Aorta (tissue), 5 donors: ENCODE data around the gene DHRS7C. TPM values are rescaled to one million over a fixed set of nuclear protein-coding genes. Genes with fewer than 3 reads are reported as not detected.

ENCODE experiments used
- ATAC-seq: fragments of 200-7000 bp; cut with Tn5 transposase; one replicate; pipeline ENCODE4 v1.9.1; 2022; ENCODE audit warnings: moderate library complexity; ENCODE audit not compliant: low FRiP score
- DNase-seq, 2 donors: peaks; one replicate each; pipeline ENCODE4 v3.0.0-alpha.2; 2020
- H3K27ac ChIP-seq, 2 donors: one replicate each; pipeline ENCODE4 v1.5.1; 2013; ENCODE audit warnings: low read length in 2 of 2, mild to moderate bottlenecking in 2 of 2, moderate library complexity in 2 of 2, control low read depth in 1 of 2, inconsistent platforms in 1 of 2, low read depth in 1 of 2
- H3K27me3 ChIP-seq, 2 donors: one replicate each; pipeline ENCODE4 v1.6.1; 2013; ENCODE audit warnings: control low read depth in 1 of 2, low read length in 1 of 2, mild to moderate bottlenecking in 1 of 2, moderate library complexity in 1 of 2; ENCODE audit not compliant: insufficient read depth in 2 of 2, control insufficient read depth in 1 of 2
- H3K36me3 ChIP-seq, 2 donors: one replicate each; pipeline ENCODE4 v1.6.1; 2013; ENCODE audit warnings: control low read depth in 1 of 2, low read length in 1 of 2, mild to moderate bottlenecking in 1 of 2; ENCODE audit not compliant: insufficient read depth in 2 of 2, control insufficient read depth in 1 of 2
- H3K4me1 ChIP-seq, 2 donors: one replicate each; pipeline ENCODE4 v1.6.1; 2013; ENCODE audit warnings: low read length in 2 of 2, control low read depth in 1 of 2, mild to moderate bottlenecking in 1 of 2, moderate library complexity in 1 of 2; ENCODE audit not compliant: insufficient read depth in 2 of 2, control insufficient read depth in 1 of 2
- H3K4me3 ChIP-seq, 2 donors: one replicate each; pipeline ENCODE4 v1.5.1; 2013; ENCODE audit warnings: low read length in 2 of 2, control low read depth in 1 of 2, mild to moderate bottlenecking in 1 of 2
- H3K9me3 ChIP-seq: one replicate; pipeline ENCODE4 v1.6.1; 2013; ENCODE audit warnings: mild to moderate bottlenecking, low read length; ENCODE audit not compliant: control insufficient read depth
- WGBS, 2 donors: extraction: QIAGEN DNeasy Blood & Tissue Kit; methylation state at CpG; one replicate each; pipeline ENCODE4 v1.1.7; 2013; 5-methylcytosine and 5-hydroxymethylcytosine counted together
- intact Hi-C, 2 donors: fragments of 100-400 bp; cut with DNase I; formaldehyde crosslinking; loops; one replicate each; pipeline versions ENCODE4 v1.14.2 to v1.15.0; 2022
- polyA plus RNA-seq, 2 donors: library from polyadenylated mRNA; stranded (reverse); fragments of 200-250 nt; gene quantifications; one replicate each; pipeline ENCODE4 v1.2.3, GENCODE V29; 2013
- total RNA-seq, 2 donors: library from RNA; stranded (reverse); fragmentation: NEBNext Ultra II Directional; extraction: Animal tissue kit (Norgen Biotek cat#: 25700); gene quantifications; one replicate each; pipeline ENCODE4 v1.2.1, GENCODE V29; 2021
- donor health status: healthy with polysubstance abuse.
- donor health status: Bipolar disorder and iron deficiency.
- donor health status: DM: no; HTN: no; CAD: no.
- donor health status: DM: no; HTN: no; CAD: no.
- donor health status: DM: yes; HTN: yes; CAD: no.

The DHRS7C gene
- total and polyA plus RNA-seq, 4 donors: not detected

- no peak overlapping the region for H3K4me3 ChIP-seq
- H3K27ac ChIP-seq: no peak overlapping the region
- peaks cover 0 to 2% of the 10 kb centered on the region in 2 donors for H3K27me3 ChIP-seq
- H3K4me1 ChIP-seq: no peaks in the 10 kb centered on the region
- WGBS, 2 donors: 68% methylated on average over 9 of the region's 9 CpGs
- DNase-seq (no peak), ATAC-seq (no peak)
- no peaks in the 10 kb centered on the region for H3K36me3 ChIP-seq
- H3K9me3 ChIP-seq: peaks cover 3% of the 10 kb centered on the region
- intact Hi-C loops: no loop called here
These were observed 21.8 kb upstream of the DHRS7C start for GRCh38 chr17:9813166-9813565.

- no peak overlapping the region for H3K27ac ChIP-seq
- intact Hi-C loops: no loop called here
- 79 to 80% methylated on average over 11 of the region's 11 CpGs for WGBS, 2 donors
- ATAC-seq: no peak
- H3K27me3 ChIP-seq: peaks cover 0 to 2% of the 10 kb centered on the region in 2 donors
- no peaks in the 10 kb centered on the region for H3K36me3 ChIP-seq
- H3K9me3 ChIP-seq: peaks cover 3% of the 10 kb centered on the region
- no peak overlapping the region for H3K4me3 ChIP-seq
- no peaks in the 10 kb centered on the region for H3K4me1 ChIP-seq
- DNase-seq: no peak
These were observed 20.1 kb upstream of the DHRS7C start for GRCh38 chr17:9811537-9811936.

GRCh38 chr17:9811086-9811485, 19.7 kb upstream of the DHRS7C start:
- peaks cover 0 to 2% of the 10 kb centered on the region in 2 donors for H3K27me3 ChIP-seq
- H3K36me3 ChIP-seq: no peaks in the 10 kb centered on the region
- H3K9me3 ChIP-seq: peaks cover 3% of the 10 kb centered on the region
- 89% methylated on average over 5 of the region's 5 CpGs for WGBS, 2 donors
- DNase-seq (no peak), ATAC-seq (no peak)
- intact Hi-C loops: no loop called here
- H3K27ac ChIP-seq: no peak overlapping the region
- H3K4me3 ChIP-seq: no peak overlapping the region
- H3K4me1 ChIP-seq: no peaks in the 10 kb centered on the region

GRCh38 chr17:9810100-9810949, 18.9 kb upstream of the DHRS7C start:
- WGBS, 2 donors: 61 to 68% methylated on average over 4 of the region's 4 CpGs
- ATAC-seq: no peak

GRCh38 chr17:9809409-9809808, 18.0 kb upstream of the DHRS7C start:
- no peak for DNase-seq
- Histone ChIP-seq H3K4me3 (no peak overlapping the region), H3K27me3 (peaks cover 0 to 2% of the 10 kb centered on the region in 2 donors), H3K9me3 (peaks cover 3% of the 10 kb centered on the region), H3K36me3 (no peaks in the 10 kb centered on the region), H3K4me1 (no peaks in the 10 kb centered on the region), H3K27ac (no peak overlapping the region)
- 88 to 90% methylated on average over 8 of the region's 8 CpGs for WGBS, 2 donors
- intact Hi-C loops: no loop called here
- no peak for ATAC-seq

More at GRCh38 chr17:9810100-9810949, 18.9 kb upstream of the DHRS7C start:
- peaks cover 0 to 2% of the 10 kb centered on the region in 2 donors for H3K27me3 ChIP-seq
- H3K27ac ChIP-seq: no peak overlapping the region
- H3K36me3 ChIP-seq: no peaks in the 10 kb centered on the region
- H3K4me3 ChIP-seq: no peak overlapping the region
- H3K9me3 ChIP-seq: peaks cover 3% of the 10 kb centered on the region
- no peak for DNase-seq
- H3K4me1 ChIP-seq: no peaks in the 10 kb centered on the region
- intact Hi-C loops: no loop called here

- no peaks in the 10 kb centered on the region for H3K36me3 ChIP-seq
- no peak overlapping the region for H3K27ac ChIP-seq
- ATAC-seq (no peak), DNase-seq (no peak)
- intact Hi-C loops: no loop called here
- H3K4me3 ChIP-seq: no peak overlapping the region
- H3K9me3 ChIP-seq: peaks cover 4% of the 10 kb centered on the region
- H3K27me3 ChIP-seq: no peaks in the 10 kb centered on the region
- no peaks in the 10 kb centered on the region for H3K4me1 ChIP-seq
- WGBS, 2 donors: 71 to 72% methylated on average over 6 of the region's 6 CpGs
These were observed 15.3 kb upstream of the DHRS7C start for GRCh38 chr17:9806699-9807098.

GRCh38 chr17:9805769-9806168, 14.4 kb upstream of the DHRS7C start:
- ATAC-seq (no peak), DNase-seq (no peak)
- intact Hi-C loops: no loop called here
- Histone ChIP-seq H3K27me3 (no peaks in the 10 kb centered on the region), H3K4me3 (no peak overlapping the region), H3K9me3 (peaks cover 4% of the 10 kb centered on the region), H3K27ac (no peak overlapping the region), H3K4me1 (no peaks in the 10 kb centered on the region), H3K36me3 (no peaks in the 10 kb centered on the region)
- 42 to 77% methylated on average over 4 of the region's 4 CpGs for WGBS, 2 donors

GRCh38 chr17:9802697-9803096, 11.3 kb upstream of the DHRS7C start:
- no peak overlapping the region for H3K27ac ChIP-seq
- H3K9me3 ChIP-seq: peaks cover 4% of the 10 kb centered on the region
- WGBS, 2 donors: 48 to 60% methylated on average over 4 of the region's 4 CpGs
- intact Hi-C loops: no loop called here
- H3K36me3 ChIP-seq: no peaks in the 10 kb centered on the region
- no peaks in the 10 kb centered on the region for H3K4me1 ChIP-seq
- ATAC-seq (no peak), DNase-seq (no peak)
- H3K27me3 ChIP-seq: no peaks in the 10 kb centered on the region
- no peak overlapping the region for H3K4me3 ChIP-seq

GRCh38 chr17:9802294-9802693, 10.9 kb upstream of the DHRS7C start:
- intact Hi-C loops: no loop called here
- ATAC-seq: no peak

More at GRCh38 chr17:9802294-9802693, 10.9 kb upstream of the DHRS7C start:
- H3K27ac ChIP-seq: no peak overlapping the region
- H3K36me3 ChIP-seq: no peaks in the 10 kb centered on the region
- H3K27me3 ChIP-seq: no peaks in the 10 kb centered on the region
- no peaks in the 10 kb centered on the region for H3K4me1 ChIP-seq
- no peak for DNase-seq
- no peak overlapping the region for H3K4me3 ChIP-seq
- 63 to 69% methylated on average over 13 of the region's 13 CpGs for WGBS, 2 donors
- H3K9me3 ChIP-seq: peaks cover 4% of the 10 kb centered on the region
